Activated CD4-positive, alpha-beta memory T cell treated with anti-CD3 and anti-CD28 coated beads, Interleukin-2, amount 10 ng/mL, durations not matched to agents 7 days and 5 days (primary cell): ENCODE data around the gene SMAD2. TPM values are rescaled to one million over a fixed set of nuclear protein-coding genes. Genes with fewer than 3 reads are reported as not detected.
"Not testable (repeated sequence)": the region's sequence is repeated elsewhere in the genome, so short reads cannot be mapped to it uniquely, and the experiment has no call there.

Source experiments
- CTCF ChIA-PET: fragments of 350-600 bp; sonication (Branson Sonifier 250); formaldehyde crosslinking; loops from one replicate; lab custom pipeline; 2021; ENCODE audit warnings: antibody characterized with exemption, inconsistent platforms; lab: Charles Lee
- POLR2A ChIA-PET: fragments of 350-600 bp; sonication (Branson Sonifier 250); formaldehyde crosslinking; loops from one replicate; lab custom pipeline; 2021; ENCODE audit warnings: antibody characterized with exemption; lab: Charles Lee
- DNase-seq: peaks from one replicate; pipeline ENCODE4 v3.0.0-alpha.2; 2020
- H3K27ac Mint-ChIP-seq: one replicate; pipeline ENCODE4 v1.8.0; 2021; ENCODE audit warnings: mild to moderate bottlenecking, mixed read lengths
- H3K27me3 Mint-ChIP-seq: one replicate; pipeline ENCODE4 v1.8.0; 2021; ENCODE audit warnings: mixed read lengths
- H3K36me3 Mint-ChIP-seq: one replicate; pipeline ENCODE4 v1.8.0; 2021; ENCODE audit warnings: low read depth, mixed read lengths
- H3K4me1 Mint-ChIP-seq: one replicate; pipeline ENCODE4 v1.8.0; 2021; ENCODE audit warnings: mixed read lengths
- H3K4me3 Mint-ChIP-seq: one replicate; pipeline ENCODE4 v1.8.0; 2021; ENCODE audit warnings: mild to moderate bottlenecking, mixed read lengths
- H3K9me3 Mint-ChIP-seq: one replicate; pipeline ENCODE4 v1.8.0; 2021; ENCODE audit warnings: mixed read lengths
- total RNA-seq, 2 experiments: library from RNA; stranded (reverse); gene quantifications; one replicate each; pipeline ENCODE4 v1.2.3, GENCODE V29; 2021

SMAD2 gene
- total RNA-seq: 100 to 1,000 TPM; 170 to 174 TPM

DNA sequence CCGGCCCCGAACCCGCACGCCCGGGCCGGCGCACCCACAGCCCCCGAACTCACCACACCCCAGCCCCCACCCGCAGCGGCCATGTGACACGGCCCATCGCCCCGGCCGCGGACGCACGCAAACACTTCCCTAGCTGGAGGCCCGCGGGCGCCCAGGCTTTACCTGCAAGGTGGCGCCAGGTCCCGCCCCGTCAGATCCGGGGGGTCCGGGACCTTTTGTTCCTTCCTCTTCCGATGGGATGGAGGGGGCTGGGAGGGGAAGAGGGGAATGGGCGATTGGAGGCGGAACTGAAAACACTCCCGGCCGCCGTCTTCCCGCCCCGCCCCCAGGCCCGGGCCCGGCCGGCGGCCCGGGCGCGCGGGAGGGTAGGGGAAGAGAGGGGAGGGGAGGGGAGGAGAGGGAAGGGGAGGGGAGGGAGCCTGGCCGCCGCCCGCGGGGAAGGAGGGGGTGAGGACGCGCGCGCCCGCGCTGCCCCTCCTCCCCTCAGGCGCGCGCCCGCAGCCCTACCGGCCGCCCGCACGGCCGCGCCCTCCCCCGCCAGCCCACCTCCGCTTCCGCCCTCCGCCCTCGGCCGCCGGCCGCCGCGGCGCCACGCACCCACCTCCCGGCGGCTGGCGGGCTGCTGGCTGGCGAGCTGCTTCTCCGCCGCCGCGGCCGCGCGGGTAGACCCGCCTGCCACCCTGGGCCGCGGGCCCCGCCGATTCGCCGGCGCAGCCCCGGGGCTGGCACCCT, at the start of gene SMAD2:
SMAD2 (minus strand) TSS at position 461 of the 732 bp plus-strand sequence. CDS start 33,903 bp downstream, outside the sequence.
- Mint-ChIP-seq H3K4me3 (peak within 1 kb of the TSS; percentile 83), H3K36me3 (peaks cover 20% of the 10 kb centered on the region), H3K27me3 (peaks cover 9% of the 10 kb centered on the region), H3K27ac (peak within 1 kb of the TSS; percentile 92), H3K4me1 (peaks cover 49% of the 10 kb centered on the region), H3K9me3 (no peaks in the 10 kb centered on the region)
- ChIA-PET POLR2A (interaction anchor here (0.7 to 3.4 kb wide), 20 partner anchors 10 to 1889 kb away, joined by 3 to 31 read pairs (median 4); no protein-coding TSS in a partner anchor), CTCF (interaction anchor here (0.5 to 1.3 kb wide), 5 partner anchors 12 to 1403 kb away, joined by 3 to 4 read pairs (median 3); no protein-coding TSS in a partner anchor)
- DNase-seq: peak; percentile 84

DNA sequence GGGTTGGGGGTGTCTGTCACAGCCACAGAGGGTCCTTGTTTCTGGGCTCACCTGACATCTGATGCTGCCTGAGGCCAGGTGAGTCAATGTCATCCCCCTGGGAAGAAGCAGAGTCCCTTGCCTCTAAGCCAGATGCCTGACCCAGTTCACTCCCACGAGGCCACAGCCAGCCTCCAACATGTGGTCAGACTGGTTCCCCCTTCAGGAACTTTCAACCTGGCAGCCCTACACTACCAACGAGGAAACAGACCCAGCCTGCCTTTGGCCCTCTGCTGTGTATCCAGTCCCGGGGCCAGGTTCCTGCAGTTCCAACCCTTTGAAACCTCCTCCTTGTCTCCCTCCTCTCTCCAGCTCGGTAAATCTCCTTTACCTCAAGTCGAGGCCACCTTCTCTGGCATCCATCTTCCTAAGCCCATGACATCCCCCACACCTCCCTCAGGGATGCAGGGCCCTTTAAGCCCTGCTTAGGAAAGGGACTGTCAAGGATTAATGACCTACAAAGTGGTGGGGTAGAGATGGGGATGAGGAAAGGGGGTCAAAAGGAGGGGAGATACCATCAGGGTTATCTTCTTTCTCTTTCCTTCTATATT, 49.2 kb upstream of the SMAD2 start:
- H3K36me3 Mint-ChIP-seq: no peaks in the 10 kb centered on the region
- CTCF ChIA-PET: no interaction called here
- no peak overlapping the region for H3K27ac Mint-ChIP-seq
- DNase-seq: no peak
- peaks cover 5% of the 10 kb centered on the region for H3K27me3 Mint-ChIP-seq
- no peak overlapping the region for H3K4me3 Mint-ChIP-seq
- no peaks in the 10 kb centered on the region for H3K9me3 Mint-ChIP-seq
- POLR2A ChIA-PET: no interaction called here
- H3K4me1 Mint-ChIP-seq: peaks cover 3% of the 10 kb centered on the region

DNA sequence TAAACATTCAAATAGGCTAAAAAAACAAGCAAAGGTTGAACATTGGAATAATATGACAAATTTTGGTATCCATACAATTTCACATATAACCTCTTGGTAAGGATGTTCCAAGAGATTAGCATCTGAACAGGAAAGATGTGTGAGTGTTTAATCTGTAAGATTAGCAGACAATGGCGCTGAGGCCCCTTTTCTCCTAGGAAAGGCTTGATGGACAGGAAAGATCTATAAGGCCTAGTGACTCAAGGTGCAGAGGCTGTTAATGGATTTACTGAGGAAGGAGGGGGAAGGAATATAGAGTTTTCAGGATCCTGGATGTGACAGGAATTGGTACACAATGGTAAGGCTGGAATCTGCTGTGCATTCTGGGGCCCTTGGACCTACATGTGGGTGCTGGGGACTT, 48.1 kb upstream of the SMAD2 start:
- POLR2A ChIA-PET: no interaction called here
- CTCF ChIA-PET: no interaction called here

DNA sequence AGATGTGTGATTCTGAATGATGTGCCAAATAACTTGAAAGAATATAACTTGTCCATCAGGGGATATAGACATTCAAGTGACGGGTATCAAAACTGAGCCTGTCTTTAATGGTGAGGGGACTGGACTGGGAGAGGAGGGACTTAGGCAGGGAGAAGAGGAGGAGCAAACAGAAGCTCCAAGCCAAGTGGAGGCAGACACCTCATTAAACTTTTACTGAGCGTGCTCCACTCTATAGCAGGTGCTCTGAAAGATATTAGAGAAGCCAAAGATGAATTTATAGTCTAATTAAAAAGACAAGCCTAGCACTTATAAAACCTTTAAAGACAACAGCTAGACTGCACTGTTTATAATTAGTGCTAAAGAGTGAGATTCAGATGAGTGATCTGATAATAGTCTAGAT, 47.7 kb upstream of the SMAD2 start:
- no peaks in the 10 kb centered on the region for H3K4me1 Mint-ChIP-seq
- no peak overlapping the region for H3K27ac Mint-ChIP-seq
- H3K4me3 Mint-ChIP-seq: no peak overlapping the region
- ChIA-PET CTCF (no interaction called here), POLR2A (no interaction called here)
- H3K27me3 Mint-ChIP-seq: peaks cover 15% of the 10 kb centered on the region
- H3K36me3 Mint-ChIP-seq: no peaks in the 10 kb centered on the region
- DNase-seq: no peak
- H3K9me3 Mint-ChIP-seq: no peaks in the 10 kb centered on the region

More for the DNA sequence above, 48.1 kb upstream of the SMAD2 start:
- Mint-ChIP-seq H3K36me3 (no peaks in the 10 kb centered on the region), H3K27me3 (peaks cover 12% of the 10 kb centered on the region), H3K27ac (no peak overlapping the region), H3K4me3 (no peak overlapping the region), H3K4me1 (no peaks in the 10 kb centered on the region), H3K9me3 (no peaks in the 10 kb centered on the region)
- DNase-seq: no peak

DNA sequence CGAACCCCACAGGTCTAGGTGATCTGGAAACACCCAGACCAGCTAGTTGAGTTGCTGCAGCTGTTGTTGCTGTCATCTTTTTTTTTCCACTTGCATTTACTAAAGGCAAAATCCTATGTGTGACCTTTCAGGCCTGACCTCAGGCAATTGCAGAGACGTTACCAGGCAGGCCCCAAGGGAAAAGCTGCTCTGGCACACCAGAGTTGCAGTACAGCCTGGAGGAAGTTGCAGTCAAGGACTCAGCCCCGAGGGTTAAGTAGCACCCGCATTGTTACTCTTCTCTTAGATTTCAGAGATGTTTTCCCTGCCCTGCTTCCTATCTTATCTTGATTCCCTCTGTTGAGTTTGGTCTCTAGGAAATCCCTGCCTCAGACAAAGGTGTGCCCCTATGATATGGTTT, 45.2 kb upstream of the SMAD2 start:
- Mint-ChIP-seq H3K9me3 (no peaks in the 10 kb centered on the region), H3K27me3 (peaks cover 23% of the 10 kb centered on the region), H3K27ac (no peak overlapping the region), H3K36me3 (no peaks in the 10 kb centered on the region), H3K4me1 (no peaks in the 10 kb centered on the region), H3K4me3 (no peak overlapping the region)
- no peak for DNase-seq
- CTCF ChIA-PET: no interaction called here
- POLR2A ChIA-PET: no interaction called here

DNA sequence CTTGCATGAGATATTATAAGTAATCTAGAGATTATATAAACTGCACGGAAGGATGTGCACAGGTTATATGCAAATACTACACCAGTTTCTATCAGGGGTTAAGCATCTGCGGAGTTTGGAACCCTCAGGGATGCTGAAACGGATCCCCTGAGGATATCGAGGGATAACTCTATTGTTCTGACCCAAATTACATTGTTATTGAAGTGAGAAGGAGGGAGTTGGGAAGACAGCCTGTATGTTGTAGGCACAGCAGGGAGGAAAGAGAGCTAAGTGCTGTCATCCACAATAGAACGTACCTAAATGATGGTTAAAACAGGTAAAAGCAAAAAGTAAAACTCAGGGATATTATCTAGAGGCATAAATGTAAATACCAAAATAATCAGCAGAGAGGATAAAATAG, 44.6 kb upstream of the SMAD2 start:
- no peaks in the 10 kb centered on the region for H3K36me3 Mint-ChIP-seq
- H3K27me3 Mint-ChIP-seq: peaks cover 23% of the 10 kb centered on the region
- no peak overlapping the region for H3K27ac Mint-ChIP-seq
- H3K9me3 Mint-ChIP-seq: no peaks in the 10 kb centered on the region
- ChIA-PET CTCF (no interaction called here), POLR2A (no interaction called here)
- DNase-seq: no peak
- no peaks in the 10 kb centered on the region for H3K4me1 Mint-ChIP-seq
- no peak overlapping the region for H3K4me3 Mint-ChIP-seq

DNA sequence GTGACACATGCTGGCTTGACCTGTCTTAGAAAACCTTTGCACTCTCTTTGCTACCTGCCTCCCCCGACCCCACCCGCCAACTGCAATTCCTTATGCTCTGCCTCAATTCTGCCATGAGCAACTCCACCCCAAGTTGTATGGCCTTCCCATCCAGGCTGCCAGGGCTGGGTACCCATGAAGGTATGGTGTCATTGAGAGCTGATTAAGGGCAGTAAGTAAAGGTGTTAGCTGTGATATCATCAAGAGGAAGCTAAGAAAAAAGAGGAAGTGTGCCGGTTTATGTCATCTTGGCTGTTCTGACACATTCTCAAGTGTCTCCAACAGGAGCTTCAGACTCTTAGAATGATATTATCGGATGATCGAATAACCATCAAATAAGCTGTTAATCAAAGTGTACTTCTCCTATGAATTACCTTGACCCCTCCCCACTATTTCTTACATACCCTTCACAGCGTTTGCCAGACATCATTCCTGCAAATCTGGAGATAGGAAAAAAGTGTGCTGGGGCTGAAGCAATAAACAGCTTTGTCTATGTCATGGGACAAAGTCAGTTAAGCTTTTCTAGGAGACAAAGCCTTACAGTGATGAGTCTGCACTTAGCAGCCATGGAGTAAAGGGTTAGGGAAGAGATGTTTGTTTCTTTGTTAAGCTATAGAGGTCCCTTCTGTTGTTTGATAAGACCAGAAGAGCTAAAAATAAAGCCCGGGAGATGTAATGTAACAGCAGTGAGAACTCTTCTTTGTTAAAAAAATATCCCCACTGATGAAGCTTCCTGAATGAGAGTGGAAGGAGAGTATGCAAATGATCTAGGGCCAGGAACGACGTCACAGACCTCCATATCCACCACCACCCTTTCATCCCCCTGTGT, 40.4 kb upstream of the SMAD2 start:
- no peaks in the 10 kb centered on the region for H3K36me3 Mint-ChIP-seq
- POLR2A ChIA-PET: no interaction called here

DNA sequence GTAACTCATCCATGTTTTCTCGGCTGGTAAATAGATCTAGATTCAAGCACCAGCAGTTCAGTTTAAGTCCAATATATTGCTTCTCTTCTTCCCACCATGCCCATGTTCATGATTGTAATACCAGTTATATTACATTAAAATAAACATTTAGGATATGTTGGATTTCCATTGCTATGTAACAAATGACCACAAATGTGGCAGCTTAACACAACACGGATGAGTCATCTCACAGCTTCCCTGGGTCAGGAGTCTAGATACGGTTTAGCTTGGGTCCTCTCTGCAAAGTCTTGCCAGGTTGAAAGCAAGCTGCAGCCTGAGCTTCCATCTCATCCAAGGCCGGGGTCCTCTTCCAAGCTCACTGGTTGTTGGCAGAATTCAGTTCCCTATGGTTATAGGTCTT, 39.4 kb upstream of the SMAD2 start:
- CTCF ChIA-PET: interaction anchor here (0.7 kb wide), 1 partner anchor 17 kb away, joined by 3 read pairs; no protein-coding TSS in a partner anchor
- no peak overlapping the region for H3K4me3 Mint-ChIP-seq
- H3K4me1 Mint-ChIP-seq: no peaks in the 10 kb centered on the region
- H3K27me3 Mint-ChIP-seq: peaks cover 18% of the 10 kb centered on the region
- no peak for DNase-seq
- H3K27ac Mint-ChIP-seq: no peak overlapping the region
- H3K36me3 Mint-ChIP-seq: no peaks in the 10 kb centered on the region
- POLR2A ChIA-PET: no interaction called here
- no peaks in the 10 kb centered on the region for H3K9me3 Mint-ChIP-seq

More for the DNA sequence above, 40.4 kb upstream of the SMAD2 start:
- Mint-ChIP-seq H3K4me3 (no peak overlapping the region), H3K9me3 (no peaks in the 10 kb centered on the region), H3K4me1 (no peaks in the 10 kb centered on the region), H3K27me3 (peaks cover 21% of the 10 kb centered on the region), H3K27ac (no peak overlapping the region)
- DNase-seq: no peak
- CTCF ChIA-PET: interaction anchor here (0.7 kb wide), 1 partner anchor 29 kb away, joined by 3 read pairs; no protein-coding TSS in a partner anchor

DNA sequence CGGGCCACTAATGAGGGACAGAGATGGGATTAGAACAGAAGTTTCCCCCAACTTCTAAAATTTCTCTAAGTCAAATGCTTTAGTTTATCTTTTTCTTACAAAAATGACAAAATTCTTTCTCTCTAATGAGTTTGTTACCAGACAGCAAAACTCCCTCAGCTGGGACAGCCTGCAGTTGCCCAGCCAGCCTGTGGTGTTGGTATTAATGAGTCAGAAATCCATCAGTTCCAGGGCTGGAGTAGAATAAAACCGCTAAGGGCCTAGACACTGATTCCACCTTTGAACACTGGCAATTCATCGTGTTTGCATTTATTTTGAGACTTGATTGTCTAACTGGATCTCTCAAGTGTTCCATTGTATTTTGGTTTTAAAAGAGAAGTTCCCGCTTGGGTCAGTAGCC, 38.3 kb upstream of the SMAD2 start:
- H3K4me1 Mint-ChIP-seq: no peaks in the 10 kb centered on the region

DNA sequence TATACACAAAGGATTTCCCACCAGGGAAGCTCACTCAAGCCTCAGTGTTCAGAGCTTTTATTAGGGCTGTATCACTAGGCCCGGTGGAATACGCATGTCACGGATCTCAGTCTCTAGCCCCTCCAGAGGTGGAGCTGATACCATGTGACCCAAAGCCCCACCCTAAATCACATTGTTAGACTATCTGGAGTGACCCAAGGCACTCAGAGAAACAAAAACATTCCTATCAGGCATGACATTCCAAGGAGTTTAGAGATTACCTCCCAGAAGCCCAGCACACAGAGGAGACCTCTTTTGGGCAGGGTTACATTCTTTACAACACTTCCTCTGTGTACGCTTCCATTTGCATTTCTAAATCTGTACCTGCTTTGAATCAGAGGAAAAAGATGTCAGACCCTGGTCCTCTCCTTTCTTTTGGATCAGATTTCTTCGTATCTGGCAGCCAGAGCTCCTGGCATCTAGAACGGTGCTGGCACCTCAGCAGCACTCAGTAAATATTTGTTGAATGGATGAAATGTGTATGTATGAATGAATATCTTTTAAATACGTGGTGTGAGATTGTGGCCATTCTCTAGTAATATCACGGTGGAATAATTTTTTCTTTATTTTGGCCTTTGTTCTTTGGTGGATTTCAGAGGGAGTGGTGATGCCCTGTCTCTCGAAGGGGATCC, 37.7 kb upstream of the SMAD2 start:
- H3K9me3 Mint-ChIP-seq: no peaks in the 10 kb centered on the region
- CTCF ChIA-PET: no interaction called here
- no peak for DNase-seq
- H3K36me3 Mint-ChIP-seq: no peaks in the 10 kb centered on the region
- POLR2A ChIA-PET: no interaction called here
- no peaks in the 10 kb centered on the region for H3K4me1 Mint-ChIP-seq
- H3K27ac Mint-ChIP-seq: no peak overlapping the region
- peaks cover 8% of the 10 kb centered on the region for H3K27me3 Mint-ChIP-seq
- no peak overlapping the region for H3K4me3 Mint-ChIP-seq

More for the DNA sequence above, 38.3 kb upstream of the SMAD2 start:
- ChIA-PET CTCF (no interaction called here), POLR2A (no interaction called here)
- H3K27ac Mint-ChIP-seq: no peak overlapping the region
- peaks cover 12% of the 10 kb centered on the region for H3K27me3 Mint-ChIP-seq
- H3K4me3 Mint-ChIP-seq: no peak overlapping the region
- no peaks in the 10 kb centered on the region for H3K9me3 Mint-ChIP-seq
- no peak for DNase-seq
- H3K36me3 Mint-ChIP-seq: no peaks in the 10 kb centered on the region

DNA sequence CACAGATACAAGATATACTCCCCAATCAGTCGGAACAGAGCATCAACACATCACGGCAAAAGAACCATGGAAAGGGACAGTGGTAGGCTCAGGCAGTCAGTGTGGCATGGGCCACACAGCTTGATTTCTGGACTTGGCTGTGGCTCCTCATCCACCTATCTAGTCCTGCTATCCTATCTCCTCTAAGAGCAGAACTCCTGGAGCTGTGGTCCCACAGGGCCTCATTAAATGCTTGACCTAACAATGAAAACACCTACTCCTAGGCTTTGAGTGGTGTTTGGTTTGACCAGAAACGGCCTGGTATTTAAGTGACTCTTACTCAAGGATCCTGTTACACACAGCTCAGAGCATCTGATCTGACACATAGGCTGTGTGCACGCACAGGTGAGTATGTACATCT, 33.6 kb upstream of the SMAD2 start:
- Mint-ChIP-seq H3K9me3 (peaks cover 19% of the 10 kb centered on the region), H3K4me1 (no peaks in the 10 kb centered on the region), H3K27ac (no peak overlapping the region), H3K36me3 (peaks cover 11% of the 10 kb centered on the region), H3K27me3 (peaks cover 13% of the 10 kb centered on the region), H3K4me3 (no peak overlapping the region)
- ChIA-PET CTCF (no interaction called here), POLR2A (no interaction called here)
- no peak for DNase-seq

DNA sequence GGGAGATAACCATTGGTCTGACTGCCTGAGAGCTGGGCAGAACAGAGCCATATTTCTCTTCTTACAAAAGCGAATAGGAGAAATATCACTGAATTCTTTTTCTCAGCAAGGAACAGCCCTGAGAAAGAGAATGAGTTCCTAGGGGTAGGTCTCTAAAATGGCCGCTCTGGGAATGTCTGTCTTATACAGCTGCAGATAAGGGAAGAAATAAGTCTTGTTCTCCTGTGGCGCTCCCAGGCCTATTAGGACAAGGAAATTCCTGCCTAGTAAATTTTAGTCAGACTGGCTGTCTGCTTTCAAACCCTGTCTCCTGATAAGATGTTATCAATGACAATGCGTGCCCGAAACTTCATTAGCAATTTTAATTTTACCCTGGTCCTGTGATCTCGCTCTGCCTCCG, 30.5 kb upstream of the SMAD2 start:
- Mint-ChIP-seq H3K9me3 (peaks cover 22% of the 10 kb centered on the region), H3K27me3 (peaks cover 25% of the 10 kb centered on the region), H3K36me3 (peaks cover 11% of the 10 kb centered on the region)
- H3K4me1 Mint-ChIP-seq, POLR2A ChIA-PET, CTCF ChIA-PET, H3K27ac Mint-ChIP-seq, H3K4me3 Mint-ChIP-seq, DNase-seq: not testable (repeated sequence)
